DMS 273 (cell line): Measurements from ENCODE around the gene PIF1.
A peak's percentile ranks its signal among the peaks of the same experiment; 100 is the strongest.
"Not testable (repeated sequence)": the region's sequence is repeated elsewhere in the genome, so short reads cannot be mapped to it uniquely, and the experiment has no call there.

Experiments used
- DNase-seq: peaks from one replicate; lab custom pipeline; 2025; ENCODE audit not compliant: unreplicated experiment; lab: John Stamatoyannopoulos, UW

The PIF1 gene

GRCh38 chr15:64810497-64811326 is 14.7 kb downstream of the PIF1 start:
- no peak for DNase-seq

- peak; percentile 86 for DNase-seq
These were observed 15.6 kb downstream of the PIF1 start for GRCh38 chr15:64809649-64810496.

GRCh38 chr15:64808785-64809453 is 16.5 kb downstream of the PIF1 start:
- no peak for DNase-seq

- no peak for DNase-seq
These were observed 17.7 kb downstream of the PIF1 start for GRCh38 chr15:64807751-64808222.

GRCh38 chr15:64807051-64807749 is 18.2 kb downstream of the PIF1 start:
- DNase-seq = no peak

GRCh38 chr15:64806509-64806908 is 18.9 kb downstream of the PIF1 start:
- DNase-seq = no peak

- DNase-seq = no peak
These were observed 20.8 kb downstream of the PIF1 start for GRCh38 chr15:64804619-64805018.

GRCh38 chr15:64803526-64803925 is 21.9 kb downstream of the PIF1 start:
- DNase-seq = no peak

GRCh38 chr15:64800476-64800875 is 25.0 kb downstream of the PIF1 start:
- no peak for DNase-seq

- not testable (repeated sequence) for DNase-seq
These were observed 26.5 kb downstream of the PIF1 start for GRCh38 chr15:64798905-64799304.

GRCh38 chr15:64795921-64796320 is 29.5 kb downstream of the PIF1 start:
- DNase-seq = not testable (repeated sequence)

- DNase-seq = not testable (repeated sequence)
These were observed 30.1 kb downstream of the PIF1 start for GRCh38 chr15:64795299-64795698.

GRCh38 chr15:64792282-64792681 is 33.2 kb downstream of the PIF1 start:
- DNase-seq = no peak

GRCh38 chr15:64791401-64791800 is 34.0 kb downstream of the PIF1 start:
- DNase-seq = no peak

GRCh38 chr15:64783796-64784195 is 41.7 kb downstream of the PIF1 start:
- DNase-seq = no peak

- DNase-seq = no peak
These were observed 42.7 kb downstream of the PIF1 start for GRCh38 chr15:64782751-64783150.

GRCh38 chr15:64781299-64781698 is 44.1 kb downstream of the PIF1 start:
- DNase-seq = no peak

GRCh38 chr15:64780600-64781156 is 44.8 kb downstream of the PIF1 start:
- DNase-seq = no peak

GRCh38 chr15:64779630-64780029 is 45.8 kb downstream of the PIF1 start:
- DNase-seq = no peak

GRCh38 chr15:64779024-64779423 is 46.4 kb downstream of the PIF1 start:
- no peak for DNase-seq
